Liver (tissue), 3 donors: Measurements from ENCODE around the gene S100A13.

Experiments used
- ATF3 ChIP-seq: IDR thresholded peaks from 2 replicates; pipeline ENCODE4 v1.6.1; 2016; ENCODE audit warnings: antibody characterized with exemption
- CTCF ChIP-seq: fragments of 150-350 bp; IDR thresholded peaks from 2 replicates; pipeline ENCODE4 v1.5.1; 2017; ENCODE audit warnings: improper control_type of control experiment, low read depth, low read length; ENCODE audit not compliant: missing input control
- EGR1 ChIP-seq, 2 donors: IDR thresholded peaks; 2 replicates each; pipeline ENCODE4 v1.6.1; 2016 to 2018; ENCODE audit warnings: antibody characterized with exemption in 2 of 2, low read depth in 2 of 2
- FOXA1 ChIP-seq: IDR thresholded peaks from 2 replicates; pipeline ENCODE4 v1.6.1; 2016; ENCODE audit warnings: antibody characterized with exemption
- GABPA ChIP-seq, 2 donors: IDR thresholded peaks in 1 of 2; conservative IDR thresholded peaks in 1 of 2; 2 replicates each; pipeline ENCODE4 v1.6.1; 2016; ENCODE audit warnings: antibody characterized with exemption in 2 of 2, mild to moderate bottlenecking in 1 of 2, moderate library complexity in 1 of 2
- JUND ChIP-seq, 2 donors: IDR thresholded peaks; 2 replicates each; pipeline ENCODE4 v1.6.1; 2016; ENCODE audit warnings: antibody characterized with exemption in 2 of 2
- MAX ChIP-seq: IDR thresholded peaks from 2 replicates; pipeline ENCODE4 v1.6.1; 2016; ENCODE audit warnings: antibody characterized with exemption
- RAD21 ChIP-seq, 2 donors: IDR thresholded peaks; 2 replicates each; pipeline ENCODE4 v1.6.1; 2016; ENCODE audit warnings: antibody characterized with exemption in 2 of 2, mild to moderate bottlenecking in 2 of 2
- REST ChIP-seq: IDR thresholded peaks from 2 replicates; pipeline ENCODE4 v1.6.1; 2016; ENCODE audit warnings: antibody characterized with exemption, mild to moderate bottlenecking
- RXRA ChIP-seq, 2 donors: IDR thresholded peaks; 2 replicates each; pipeline ENCODE4 v1.6.1; 2017 to 2018; ENCODE audit warnings: antibody characterized with exemption in 2 of 2, mild to moderate bottlenecking in 1 of 2
- SP1 ChIP-seq: IDR thresholded peaks from 2 replicates; pipeline ENCODE4 v1.6.1; 2018; ENCODE audit warnings: antibody characterized with exemption, mild to moderate bottlenecking
- TAF1 ChIP-seq: conservative IDR thresholded peaks from 2 replicates; pipeline ENCODE4 v1.6.1; 2016; ENCODE audit warnings: antibody characterized with exemption, mild to moderate bottlenecking
- YY1 ChIP-seq: IDR thresholded peaks from 2 replicates; pipeline ENCODE4 v1.6.1; 2016; ENCODE audit warnings: antibody characterized with exemption, mild to moderate bottlenecking
- ZBTB33 ChIP-seq: IDR thresholded peaks from 2 replicates; pipeline ENCODE4 v1.6.1; 2016; ENCODE audit warnings: antibody characterized with exemption
- donor health status: healthy.
- donor health status: healthy.

- no peak for TF ChIP-seq CTCF
- TF ChIP-seq TAF1 = no peak
- no peak for TF ChIP-seq MAX
- TF ChIP-seq YY1 = no peak
- TF ChIP-seq EGR1 (IDR thresholded peaks at IDR 0.05; ENCODE audit: low read depth in 2 of 2) = no peak
- no peak for TF ChIP-seq ATF3
- TF ChIP-seq REST = no peak
- TF ChIP-seq FOXA1 = no peak
- no peak for TF ChIP-seq GABPA (IDR thresholded peaks at IDR 0.05 in 1 of 2, conservative IDR thresholded peaks at IDR 0.05 in 1 of 2)
- no peak for TF ChIP-seq ZBTB33
- no peak for TF ChIP-seq SP1
- TF ChIP-seq RXRA (IDR thresholded peaks at IDR 0.05) = no peak
- TF ChIP-seq RAD21 (IDR thresholded peaks at IDR 0.05) = no peak
- no peak for TF ChIP-seq JUND (IDR thresholded peaks at IDR 0.05)
These were observed 30.1 kb downstream of the S100A13 start for GRCh38 chr1:153597206-153597605.
